ENCODE measurements around the gene ETV7. TPM values are rescaled to one million over a fixed set of nuclear protein-coding genes. Genes with fewer than 3 reads are reported as not detected.

Gene ETV7
- total and polyA plus RNA-seq, 8 donors, result 0.16 to 4.6 (median 1.1) TPM

DNA sequence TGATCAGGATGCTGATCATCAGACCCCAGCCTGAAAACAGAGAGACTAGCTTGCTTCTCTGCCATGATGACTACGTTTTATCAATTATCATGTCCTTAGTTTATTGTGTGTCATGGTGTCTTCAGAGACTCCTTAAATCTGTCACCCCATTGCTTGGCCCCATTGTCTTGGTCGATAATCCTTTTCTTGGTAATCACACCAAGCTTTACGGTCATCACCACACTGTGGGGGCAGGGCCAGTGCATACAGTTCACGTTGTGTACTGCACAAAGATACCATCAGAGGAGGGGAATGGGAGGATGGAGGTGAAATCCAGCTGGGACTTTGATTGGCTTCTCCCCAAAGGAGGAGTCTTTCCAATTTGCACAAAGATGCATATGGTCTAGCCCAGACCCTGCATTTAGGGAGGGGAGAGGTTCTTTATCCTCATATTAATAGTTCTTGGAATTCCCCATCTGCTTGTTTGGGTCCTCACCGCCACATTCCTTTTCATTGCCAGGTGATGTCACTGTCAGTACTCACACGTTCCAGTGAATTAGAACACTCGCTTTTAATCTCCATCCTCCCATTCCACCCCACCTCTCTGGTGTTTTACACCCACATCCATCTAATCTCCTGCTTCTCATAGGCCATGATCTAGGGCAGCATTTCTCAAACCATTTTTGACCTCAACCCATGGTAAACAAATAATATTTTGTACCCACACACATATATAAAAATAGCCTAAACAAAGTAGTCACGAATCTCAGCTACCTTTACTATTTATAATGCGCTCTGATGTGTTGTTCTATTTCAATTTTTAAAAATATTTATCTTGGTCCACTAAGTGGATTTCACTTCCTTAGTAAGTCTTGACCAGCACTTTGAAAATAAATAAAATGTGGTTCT is 5.7 kb downstream of the ETV7 start:
- H3K27me3 ChIP-seq, result no peaks in the 10 kb centered on the region
- FAIRE-seq (no peak), ATAC-seq (no peak), DNase-seq (no peak)
- TF ChIP-seq, protein P1, sequence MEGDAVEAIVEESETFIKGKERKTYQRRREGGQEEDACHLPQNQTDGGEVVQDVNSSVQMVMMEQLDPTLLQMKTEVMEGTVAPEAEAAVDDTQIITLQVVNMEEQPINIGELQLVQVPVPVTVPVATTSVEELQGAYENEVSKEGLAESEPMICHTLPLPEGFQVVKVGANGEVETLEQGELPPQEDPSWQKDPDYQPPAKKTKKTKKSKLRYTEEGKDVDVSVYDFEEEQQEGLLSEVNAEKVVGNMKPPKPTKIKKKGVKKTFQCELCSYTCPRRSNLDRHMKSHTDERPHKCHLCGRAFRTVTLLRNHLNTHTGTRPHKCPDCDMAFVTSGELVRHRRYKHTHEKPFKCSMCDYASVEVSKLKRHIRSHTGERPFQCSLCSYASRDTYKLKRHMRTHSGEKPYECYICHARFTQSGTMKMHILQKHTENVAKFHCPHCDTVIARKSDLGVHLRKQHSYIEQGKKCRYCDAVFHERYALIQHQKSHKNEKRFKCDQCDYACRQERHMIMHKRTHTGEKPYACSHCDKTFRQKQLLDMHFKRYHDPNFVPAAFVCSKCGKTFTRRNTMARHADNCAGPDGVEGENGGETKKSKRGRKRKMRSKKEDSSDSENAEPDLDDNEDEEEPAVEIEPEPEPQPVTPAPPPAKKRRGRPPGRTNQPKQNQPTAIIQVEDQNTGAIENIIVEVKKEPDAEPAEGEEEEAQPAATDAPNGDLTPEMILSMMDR (IDR thresholded peaks at IDR 0.05), result no peak
- H3K9me3 ChIP-seq, result no peaks in the 10 kb centered on the region
- intact Hi-C loops (cut with DNase I), result no loop called here
- H3K4me1 ChIP-seq, result no peaks in the 10 kb centered on the region
- no peak overlapping the region for H3K4me3 ChIP-seq
- H3K36me3 ChIP-seq, result no peaks in the 10 kb centered on the region
- no peak overlapping the region for H3K27ac ChIP-seq
- 72 to 78% methylated on average over 9 of the region's 9 CpGs for WGBS, 2 donors

DNA sequence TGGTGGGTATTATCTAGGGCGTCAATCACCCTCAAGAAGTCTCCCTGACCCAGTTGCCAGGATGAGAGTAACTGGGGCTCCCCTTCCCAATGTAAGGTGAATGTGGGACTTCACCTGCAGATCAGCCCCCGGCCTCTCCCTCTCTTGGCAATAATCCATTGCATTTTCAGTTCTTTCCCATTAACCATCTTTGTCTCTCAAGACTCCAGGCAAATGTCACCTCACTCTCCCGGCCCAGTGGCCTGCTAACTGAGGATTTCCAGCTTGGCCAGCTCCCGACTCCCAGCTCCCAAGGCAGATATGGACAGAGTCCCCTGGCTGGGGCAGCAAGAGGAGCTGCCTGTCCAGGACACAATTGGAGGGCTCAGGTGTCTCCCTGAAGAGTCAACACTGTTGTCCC is 7.3 kb downstream of the ETV7 start:
- no peaks in the 10 kb centered on the region for H3K27me3 ChIP-seq
- intact Hi-C loops (cut with DNase I), result no loop called here
- no peaks in the 10 kb centered on the region for H3K9me3 ChIP-seq
- WGBS, 2 donors, result 89 to 92% methylated on average over 4 of the region's 4 CpGs
- H3K36me3 ChIP-seq, result no peaks in the 10 kb centered on the region
- H3K27ac ChIP-seq, result no peak overlapping the region
- H3K4me3 ChIP-seq, result no peak overlapping the region
- no peak for FAIRE-seq
- TF ChIP-seq, protein P1 (IDR thresholded peaks at IDR 0.05), result no peak
- DNase-seq, result no peak
- H3K4me1 ChIP-seq, result no peaks in the 10 kb centered on the region
- no peak for ATAC-seq

DNA sequence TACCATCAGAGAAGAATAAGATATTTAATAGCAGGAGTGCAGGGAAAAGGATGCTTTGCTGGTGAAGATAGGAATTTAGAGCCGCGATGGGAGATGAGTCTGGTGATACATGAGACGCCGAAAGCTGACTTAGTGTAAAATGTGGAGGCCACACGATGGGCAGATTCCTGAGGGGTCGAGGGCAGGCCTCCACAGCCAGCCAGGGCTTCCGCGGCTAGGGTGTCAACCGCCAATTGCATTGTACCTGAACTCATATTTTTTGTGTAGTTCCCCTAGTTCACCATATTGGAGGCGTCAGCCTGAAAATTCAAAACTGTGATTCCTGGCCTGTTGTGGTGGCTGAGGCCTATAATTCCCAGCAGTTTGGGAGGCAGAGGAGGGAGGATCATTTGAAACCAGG is 8.5 kb downstream of the ETV7 start:
- no peaks in the 10 kb centered on the region for H3K4me1 ChIP-seq
- H3K36me3 ChIP-seq, result no peaks in the 10 kb centered on the region
- TF ChIP-seq, protein P1 (IDR thresholded peaks at IDR 0.05), result no peak
- intact Hi-C loops (cut with DNase I), result no loop called here
- no peak overlapping the region for H3K4me3 ChIP-seq
- FAIRE-seq, result no peak
- no peak overlapping the region for H3K27ac ChIP-seq
- no peaks in the 10 kb centered on the region for H3K9me3 ChIP-seq
- no peak for ATAC-seq
- WGBS, 2 donors, result 90 to 92% methylated on average over 10 of the region's 10 CpGs
- DNase-seq, result no peak
- no peaks in the 10 kb centered on the region for H3K27me3 ChIP-seq

DNA sequence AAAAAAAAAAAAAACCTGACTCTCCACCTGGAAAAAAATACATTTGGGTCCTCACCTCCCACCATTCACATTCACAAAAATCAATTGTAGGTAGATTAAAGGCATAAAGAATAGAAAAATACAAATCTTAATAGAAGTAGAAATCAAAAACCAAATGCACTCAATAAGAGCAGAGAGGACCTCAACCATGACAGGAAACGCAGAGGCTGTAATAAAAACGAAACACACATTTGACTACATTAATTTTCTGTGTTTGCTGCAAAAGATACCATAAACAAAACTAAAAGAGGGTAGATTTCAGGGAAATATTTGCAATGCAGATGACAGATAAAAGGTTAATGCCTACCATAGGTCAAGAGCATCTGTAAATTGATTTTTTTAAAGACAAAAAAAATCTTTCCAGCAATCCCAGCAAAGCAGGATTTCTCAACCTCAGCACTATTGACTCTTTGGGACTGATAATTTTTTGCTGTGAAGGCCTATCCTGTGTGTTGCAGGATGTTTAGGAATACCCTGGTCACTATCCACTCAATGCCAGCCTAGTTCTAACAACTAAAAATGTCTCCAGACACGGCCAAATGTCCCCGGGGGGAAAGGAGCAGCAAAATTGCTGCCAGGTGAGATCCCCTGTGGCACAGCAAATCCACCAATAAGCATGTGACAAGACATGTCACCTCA is 9.1 kb downstream of the ETV7 start:
- intact Hi-C loops (cut with DNase I), result no loop called here
- no peak overlapping the region for H3K4me3 ChIP-seq
- no peak for FAIRE-seq
- no peaks in the 10 kb centered on the region for H3K36me3 ChIP-seq
- no peaks in the 10 kb centered on the region for H3K27me3 ChIP-seq
- no peak overlapping the region for H3K27ac ChIP-seq
- WGBS, 2 donors, result 83 to 90% methylated on average over 4 of the region's 4 CpGs
- H3K9me3 ChIP-seq, result no peaks in the 10 kb centered on the region
- no peak for DNase-seq
- H3K4me1 ChIP-seq, result no peaks in the 10 kb centered on the region
- TF ChIP-seq, protein P1 (IDR thresholded peaks at IDR 0.05), result no peak
- no peak for ATAC-seq

DNA sequence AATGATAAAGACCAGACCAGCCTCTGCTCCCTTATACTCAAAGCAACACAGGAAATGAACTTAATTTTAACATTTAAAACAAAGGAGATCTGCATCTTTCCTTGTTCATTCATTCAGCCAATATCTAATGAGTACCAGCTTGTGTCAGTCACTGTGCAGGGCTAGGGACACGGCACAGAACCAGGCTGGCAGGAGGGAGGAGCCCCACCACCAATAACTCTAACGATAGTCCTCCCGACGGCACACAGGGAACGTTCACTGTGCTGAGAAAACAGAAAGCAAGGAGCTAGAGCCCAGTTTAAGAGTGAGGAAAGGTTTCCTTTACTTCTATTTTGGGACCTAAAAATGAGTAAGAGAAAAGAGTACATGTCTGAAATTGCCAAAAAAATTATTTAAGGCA is 9.9 kb downstream of the ETV7 start:
- H3K4me1 ChIP-seq, result no peaks in the 10 kb centered on the region
- 57 to 62% methylated on average over 5 of the region's 5 CpGs for WGBS, 2 donors
- no peaks in the 10 kb centered on the region for H3K9me3 ChIP-seq
- no peak for DNase-seq
- no peak overlapping the region for H3K27ac ChIP-seq
- H3K27me3 ChIP-seq, result no peaks in the 10 kb centered on the region
- FAIRE-seq, result no peak
- no peaks in the 10 kb centered on the region for H3K36me3 ChIP-seq
- H3K4me3 ChIP-seq, result no peak overlapping the region
- ATAC-seq, result no peak
- TF ChIP-seq, protein P1 (IDR thresholded peaks at IDR 0.05), result no peak
- intact Hi-C loops (cut with DNase I), result no loop called here

Measured in pancreas (tissue), 10 donors.